HG02840 (cell line): ENCODE results near the gene E4F1.
"Not testable (repeated sequence)": the region's sequence is repeated elsewhere in the genome, so short reads cannot be mapped to it uniquely, and the experiment has no call there.

ENCODE experiments used
- ATAC-seq: cut with Tn5 transposase; IDR thresholded peaks from one replicate; pipeline ENCODE4 v1.9.1; 2021; ENCODE audit warnings: mild to moderate bottlenecking, moderate library complexity, moderate number of reproducible peaks; ENCODE audit not compliant: unreplicated experiment, low FRiP score

Gene E4F1

DNA sequence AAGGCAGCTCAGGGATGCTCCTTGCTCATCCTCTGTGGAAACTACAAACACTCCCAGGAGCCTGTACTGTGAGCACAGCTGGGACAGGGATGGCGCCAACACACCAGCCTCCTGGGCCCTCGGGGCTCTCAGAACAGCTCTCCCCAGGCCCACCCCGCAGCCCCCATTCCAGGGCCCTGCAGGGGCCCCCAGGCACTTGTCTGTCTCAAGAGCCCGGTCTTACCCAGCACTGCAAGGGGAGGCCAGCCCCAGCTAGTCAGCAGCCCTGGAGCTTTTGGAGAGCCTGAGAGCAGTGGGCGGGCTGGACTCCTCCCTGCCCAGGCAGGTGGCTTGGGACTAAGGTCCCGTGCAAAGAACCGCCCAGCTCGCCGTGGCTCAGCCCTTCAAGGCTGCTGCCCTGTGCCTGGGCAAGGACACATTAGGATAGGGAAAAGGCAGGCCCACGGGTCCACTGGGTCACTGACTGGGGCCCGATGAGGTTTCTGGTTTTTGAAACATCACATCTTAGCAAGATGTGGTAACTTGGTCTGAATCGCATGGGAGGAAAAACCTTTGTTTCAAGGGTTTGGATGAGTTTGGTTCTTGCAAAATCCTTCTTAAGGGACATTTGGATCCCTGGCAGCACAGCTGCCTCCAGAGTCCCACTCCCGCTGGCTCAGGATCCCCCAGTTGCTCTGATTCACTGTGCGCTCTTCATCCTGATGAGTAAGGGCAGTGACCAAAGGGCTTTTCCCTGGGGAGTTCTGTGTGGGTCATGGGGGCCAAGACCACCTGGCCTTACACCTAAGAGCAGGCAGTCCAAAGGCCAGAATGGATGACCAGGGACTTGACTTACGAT, 15.7 kb downstream of the E4F1 start:
- no peak for ATAC-seq

DNA sequence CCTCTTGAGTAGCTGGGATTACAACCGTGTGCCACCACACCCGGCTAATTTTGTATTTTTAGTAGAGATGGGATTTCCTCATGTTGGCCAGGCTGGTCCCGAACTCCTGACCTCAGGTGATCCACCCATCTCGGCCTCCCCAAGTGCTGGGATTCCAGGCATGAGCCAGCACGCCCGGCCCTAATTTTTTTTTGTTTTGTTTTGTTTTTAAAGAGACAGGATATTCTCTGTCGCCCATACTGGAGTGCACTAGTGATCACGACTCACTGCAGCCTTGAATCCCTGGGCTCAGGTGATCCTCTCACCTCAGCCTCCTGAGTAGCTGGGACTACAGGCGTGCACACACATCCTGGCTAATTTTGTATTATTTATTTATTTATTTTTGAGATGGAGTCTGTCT, 16.9 kb downstream of the E4F1 start:
- ATAC-seq = not testable (repeated sequence)

DNA sequence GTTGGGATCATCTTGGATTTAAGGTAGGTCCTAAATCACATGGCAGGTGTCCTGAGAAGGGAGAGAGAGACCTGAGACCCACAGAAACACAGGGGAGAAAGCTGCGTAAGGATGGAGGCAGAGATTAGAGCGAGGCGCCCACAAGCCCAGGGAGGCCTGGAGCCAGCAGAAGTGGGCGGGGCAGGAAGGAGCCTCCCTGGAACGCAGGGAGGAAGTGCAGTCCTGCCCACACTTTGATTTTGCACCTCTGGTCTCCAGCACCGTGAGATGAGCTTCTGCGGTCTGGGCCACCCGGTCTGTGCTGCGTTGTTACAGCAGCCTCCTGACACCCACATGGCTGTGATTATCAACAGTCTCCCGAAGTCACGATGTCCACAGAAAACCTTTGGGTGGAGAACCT, 19.2 kb downstream of the E4F1 start:
- ATAC-seq = no peak

DNA sequence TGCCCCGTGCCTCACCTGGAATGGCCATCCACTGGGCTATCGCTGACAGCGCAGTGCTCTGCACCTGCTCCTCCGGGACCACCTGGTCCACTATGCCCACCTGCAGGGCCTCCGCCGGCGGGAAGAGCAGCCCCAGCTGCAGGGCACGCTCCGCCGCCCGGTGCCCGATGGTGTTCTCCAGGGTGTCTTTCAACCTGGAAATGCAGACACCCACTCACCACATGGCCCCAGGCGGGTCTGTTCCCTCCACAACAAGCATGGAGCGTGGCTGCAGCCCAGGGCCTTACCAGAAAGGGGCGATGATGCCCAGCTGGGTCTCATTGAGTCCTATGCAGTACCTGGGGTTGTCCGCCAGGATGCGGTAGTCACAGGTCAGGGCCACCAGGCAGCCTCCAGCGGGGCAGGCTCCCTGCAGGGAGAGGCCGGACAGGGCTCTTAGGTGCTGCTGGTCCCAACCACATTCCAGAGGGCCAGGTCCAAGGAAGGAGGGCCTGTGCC, 19.7 kb downstream of the E4F1 start:
- ATAC-seq = no peak

DNA sequence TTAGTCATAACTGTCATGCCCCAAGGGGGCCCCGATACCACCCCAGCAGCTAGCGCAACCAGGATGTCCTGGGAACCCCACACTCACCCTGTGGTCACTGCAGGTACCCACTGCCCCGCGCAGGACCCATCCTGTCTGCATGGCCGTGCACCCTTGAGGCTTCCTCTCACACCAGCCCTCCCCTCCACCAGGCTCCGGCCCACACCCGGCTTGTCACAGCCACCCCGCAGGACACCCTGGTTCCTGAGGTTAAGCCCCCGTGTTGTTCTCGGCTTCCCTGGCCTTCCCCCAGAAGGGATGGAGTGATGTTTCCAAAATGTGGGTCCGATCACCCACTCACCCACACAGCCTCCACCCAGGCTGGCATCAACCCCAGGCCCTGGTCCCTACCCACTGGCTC, 20.4 kb downstream of the E4F1 start:
- no peak for ATAC-seq

DNA sequence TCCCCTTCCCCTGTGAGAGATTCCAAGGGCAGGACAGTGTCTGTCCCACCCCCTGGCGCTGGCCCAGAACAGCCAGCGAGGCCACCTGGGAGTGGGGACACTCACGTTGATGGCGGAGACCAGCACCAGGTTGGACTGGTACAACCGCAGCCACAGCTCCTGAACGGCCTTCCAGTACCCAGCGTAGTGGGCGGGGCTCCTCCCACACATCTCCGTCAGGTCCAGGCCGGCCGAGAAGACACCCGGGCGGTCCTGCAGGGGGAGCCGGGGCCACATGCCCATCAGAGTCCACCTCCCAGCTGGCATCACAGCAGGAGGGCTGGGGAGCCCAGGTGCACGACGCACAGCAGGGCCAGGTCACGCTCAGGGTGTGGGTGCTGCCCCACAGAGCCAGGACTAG, 20.9 kb downstream of the E4F1 start:
- no peak for ATAC-seq

DNA sequence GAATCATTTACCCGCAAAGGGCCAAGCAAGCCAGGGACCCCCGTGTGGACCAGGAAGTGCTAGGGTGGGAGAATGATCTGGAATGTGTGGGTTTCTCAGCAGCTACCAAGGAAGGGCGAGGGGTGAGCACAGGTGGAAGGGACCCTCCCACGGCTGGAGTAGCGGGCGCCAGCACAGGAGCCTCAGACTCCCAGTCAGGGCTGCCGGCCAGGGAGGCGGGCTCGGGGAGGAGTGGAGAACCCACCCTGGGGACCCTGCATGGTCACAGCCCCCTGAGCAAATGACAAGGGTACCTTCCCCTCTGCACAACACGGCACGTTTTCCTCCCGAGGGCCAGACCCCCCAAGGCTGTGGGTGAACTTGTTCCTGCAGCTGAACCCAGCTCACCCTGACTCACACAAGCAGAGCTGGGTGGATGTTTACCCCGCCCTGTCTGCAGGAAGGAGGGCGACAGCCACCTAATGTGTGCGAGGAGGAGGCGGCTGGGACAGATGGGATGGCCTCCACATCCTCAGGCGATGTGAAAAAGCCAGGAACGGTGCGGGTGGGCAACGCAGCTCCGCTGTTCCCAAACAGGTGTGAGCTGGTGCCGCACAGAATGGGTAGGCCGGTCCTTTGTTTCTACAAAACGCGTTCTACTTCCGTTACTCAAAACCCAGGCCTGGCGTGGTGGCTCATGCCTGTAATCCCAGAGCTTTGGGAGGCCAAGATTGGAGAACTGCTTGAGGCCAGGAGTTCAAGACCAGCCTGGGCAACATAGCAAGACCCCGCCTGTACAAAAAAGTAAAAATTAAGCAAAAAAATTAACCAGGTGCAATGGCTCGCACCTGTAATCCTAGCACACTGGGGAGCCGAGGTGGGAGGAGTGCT, 21.8 kb downstream of the E4F1 start:
- ATAC-seq = no peak

DNA sequence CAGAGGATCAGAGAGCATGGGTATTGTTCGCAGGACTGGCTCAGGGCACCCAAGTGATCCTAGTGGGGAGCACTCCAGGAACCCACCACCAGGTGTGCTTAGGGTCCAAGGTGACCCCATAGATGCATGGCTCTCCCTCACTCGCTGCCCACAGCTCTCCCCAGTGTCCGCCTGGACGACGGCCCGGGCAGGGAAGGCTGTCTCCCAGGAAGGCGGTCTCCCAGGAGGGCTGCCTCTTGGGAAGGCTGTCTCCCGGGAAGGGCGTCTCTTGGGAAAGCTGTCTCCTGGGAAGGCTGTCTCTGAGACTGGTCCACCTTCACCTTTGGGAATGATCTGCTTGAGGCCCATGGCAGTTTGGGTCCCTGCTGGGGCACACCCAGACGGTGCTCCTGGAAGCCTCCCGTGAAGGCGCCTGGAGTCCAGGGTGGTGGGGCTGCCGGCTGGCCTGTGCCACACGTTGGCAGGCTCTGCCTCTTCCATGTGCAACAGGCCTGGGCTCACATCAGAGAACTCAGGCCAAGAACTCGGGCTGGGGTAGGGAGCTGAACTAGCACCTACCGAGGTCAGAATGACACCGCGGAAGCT, 23.0 kb downstream of the E4F1 start:
- ATAC-seq = no peak

DNA sequence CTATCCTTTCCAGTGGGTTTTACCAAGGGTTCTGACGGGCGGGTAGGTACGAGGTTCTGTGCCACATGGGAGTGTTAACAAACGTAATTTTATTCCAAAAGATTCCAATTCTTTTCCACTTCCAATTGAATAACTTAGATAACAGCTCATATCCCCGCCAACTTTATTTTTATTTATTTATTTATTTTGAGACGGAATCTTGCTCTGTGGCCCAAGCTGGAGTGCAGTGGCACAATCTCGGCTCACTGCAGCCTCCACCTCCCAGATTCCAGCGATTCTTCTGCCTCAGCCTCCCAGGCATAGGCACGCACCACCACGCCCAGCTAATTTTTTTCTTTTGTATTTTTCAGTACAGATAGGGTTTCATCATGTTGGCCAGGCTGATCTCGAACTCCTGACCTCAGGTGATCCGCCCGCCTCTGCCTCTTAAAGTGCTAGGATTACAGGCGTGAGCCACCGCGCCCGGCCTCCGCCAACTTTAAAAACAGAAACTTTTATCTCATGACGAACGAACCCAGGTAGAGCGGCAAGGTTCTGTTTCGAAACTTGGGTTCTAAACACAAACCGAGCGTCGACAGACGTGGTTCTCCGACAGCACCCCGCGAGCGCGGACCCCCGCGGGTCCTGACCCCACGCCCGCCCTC, 27.4 kb downstream of the E4F1 start:
- ATAC-seq = no peak

DNA sequence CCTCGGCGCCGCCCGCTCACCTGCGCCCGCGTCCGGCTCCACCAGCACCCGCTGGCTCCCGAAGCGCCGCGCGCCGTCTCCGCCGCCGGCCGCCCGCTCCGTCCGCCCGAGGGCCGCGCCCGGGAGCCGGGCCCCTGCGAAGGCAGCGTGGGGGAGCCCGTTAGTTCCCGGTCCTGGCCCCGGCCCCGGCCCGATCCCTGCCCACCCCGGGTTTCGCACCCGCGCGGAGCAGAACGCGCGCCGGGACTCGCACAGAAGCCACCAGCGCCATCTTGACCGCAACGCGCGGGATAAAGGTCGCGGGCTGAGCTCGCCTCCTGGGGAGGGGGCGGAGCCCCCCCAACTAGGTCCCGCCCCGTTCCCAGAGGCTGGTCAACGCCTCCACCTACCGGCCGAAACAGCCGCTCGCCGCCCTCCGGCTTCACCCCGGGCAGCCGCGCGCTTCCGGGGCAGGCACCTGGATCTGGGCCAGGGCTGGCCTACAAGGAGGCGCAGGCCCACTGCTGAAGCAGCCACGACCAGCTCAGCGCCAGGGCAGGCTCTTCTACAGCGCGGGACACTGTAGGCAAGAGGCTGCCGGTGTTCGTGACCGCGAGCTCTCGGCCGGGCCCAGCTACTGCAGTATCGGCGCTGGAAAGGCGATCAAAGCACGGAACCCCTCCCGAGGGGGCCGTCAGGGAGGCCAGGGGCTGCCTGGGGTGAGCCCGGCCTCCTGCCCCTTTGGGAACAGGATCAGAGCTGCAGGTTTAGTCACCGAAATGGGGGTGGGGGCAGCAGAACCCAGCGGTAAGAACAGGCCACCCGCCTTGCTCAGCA, 28.1 kb downstream of the E4F1 start, which contains the start of gene ECI1:
TSS of gene ECI1 (minus strand) at position 292 of the 816 bp plus-strand sequence. CDS start at position 271, 21 bp downstream.
- ATAC-seq = peak; percentile 83

DNA sequence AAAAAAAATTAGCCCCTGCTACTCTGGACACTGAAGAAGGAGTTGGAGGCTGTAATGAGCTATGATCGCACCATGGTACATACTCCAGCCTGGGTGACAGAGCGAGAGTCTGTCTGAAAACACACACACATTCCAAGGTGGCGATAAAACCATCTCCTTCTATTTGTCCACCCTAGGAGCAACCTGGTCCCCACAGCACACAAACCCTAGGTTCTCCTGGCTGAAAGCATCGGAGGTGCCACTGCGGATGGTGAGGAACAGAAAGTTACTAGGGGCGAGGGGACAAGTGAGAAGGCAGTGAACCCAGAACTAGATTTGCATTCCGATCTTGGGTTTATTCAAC, 29.4 kb downstream of the E4F1 start:
- ATAC-seq = no peak

DNA sequence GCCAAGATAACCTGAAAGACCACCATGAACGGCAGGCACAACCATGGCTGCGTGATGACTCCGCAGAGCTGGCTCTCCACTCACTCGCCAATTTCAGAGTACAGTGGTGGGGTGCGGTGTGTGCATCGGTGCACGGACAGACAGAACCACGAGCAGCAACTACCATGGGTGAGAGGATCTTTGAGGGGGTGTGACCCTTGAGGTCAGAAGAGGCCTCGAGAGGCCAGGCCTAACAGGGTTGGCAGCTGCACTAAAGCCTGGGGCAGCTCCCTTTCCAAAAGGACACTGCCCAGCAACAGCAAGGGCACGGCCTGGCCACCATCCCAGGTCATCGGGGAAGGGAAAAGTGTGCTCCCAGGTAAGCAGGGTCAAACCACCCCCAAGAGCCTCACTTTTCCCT, 29.9 kb downstream of the E4F1 start:
- ATAC-seq = no peak

DNA sequence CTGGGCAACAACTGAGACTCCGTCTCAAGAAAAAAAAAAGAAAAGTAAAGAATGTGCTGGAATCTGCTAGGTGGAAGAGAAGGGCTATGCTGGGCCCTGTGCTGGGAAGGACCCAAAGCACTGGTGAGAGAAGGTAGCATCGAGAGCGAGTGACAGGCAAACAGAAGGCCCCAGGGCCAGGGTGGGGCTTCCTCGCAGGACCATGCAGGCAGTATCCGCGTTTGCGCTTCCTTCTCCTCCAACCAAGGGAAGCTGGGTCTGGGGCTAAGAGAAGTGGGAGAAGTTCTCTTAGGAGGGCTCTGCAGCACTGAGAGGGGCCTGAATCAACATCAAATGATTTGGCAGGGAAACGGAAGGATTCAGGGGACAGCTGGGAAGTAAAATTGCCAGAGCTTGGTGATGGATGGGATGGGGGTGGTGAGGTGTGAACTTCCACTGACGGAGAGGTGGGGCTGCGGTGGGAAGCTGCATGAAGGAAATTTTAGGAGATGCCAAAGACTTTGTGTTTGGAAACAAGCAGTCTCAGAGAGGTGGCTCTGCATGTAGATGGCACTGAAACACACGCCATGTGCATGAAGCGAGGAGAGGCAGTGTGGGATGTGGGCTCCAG, 33.2 kb downstream of the E4F1 start:
- no peak for ATAC-seq

DNA sequence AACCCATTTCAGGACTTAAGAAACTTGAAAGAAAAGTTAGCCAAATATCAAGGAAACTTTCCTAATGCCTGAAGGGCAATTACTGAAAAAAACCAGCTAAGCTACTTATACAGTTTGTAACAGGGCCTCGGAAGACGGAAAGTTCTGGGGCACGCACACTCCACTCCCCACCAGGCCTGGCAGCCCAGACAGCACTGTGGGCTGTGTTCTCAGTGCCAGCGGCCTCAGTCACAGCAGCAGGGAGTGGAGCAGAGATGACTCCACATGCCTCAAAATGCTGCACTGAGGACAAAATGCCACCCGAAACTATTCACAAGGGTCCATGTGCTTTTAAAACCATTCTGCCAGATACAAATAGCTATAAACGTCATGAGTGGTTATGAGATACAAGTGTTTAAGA, 34.3 kb downstream of the E4F1 start:
- ATAC-seq = no peak

DNA sequence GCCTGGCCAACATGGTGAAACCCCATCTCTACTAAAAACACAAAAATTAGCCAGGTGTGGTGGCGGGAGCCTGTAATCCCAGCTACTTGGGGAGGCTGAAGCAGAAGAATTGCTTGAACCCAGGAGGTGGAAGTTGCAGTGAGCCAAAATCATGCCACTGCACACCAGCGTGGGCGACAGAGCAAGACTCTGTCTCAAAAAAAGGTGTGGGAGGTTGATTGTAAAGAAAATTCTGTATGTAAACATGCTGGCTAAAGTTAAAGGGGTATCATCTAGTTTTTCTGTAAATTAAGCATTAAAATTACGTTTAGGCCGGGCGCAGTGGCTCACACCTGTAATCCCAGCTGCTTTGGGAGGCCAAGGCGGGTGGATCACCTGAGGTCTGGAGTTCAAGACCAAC, 35.1 kb downstream of the E4F1 start:
- not testable (repeated sequence) for ATAC-seq

DNA sequence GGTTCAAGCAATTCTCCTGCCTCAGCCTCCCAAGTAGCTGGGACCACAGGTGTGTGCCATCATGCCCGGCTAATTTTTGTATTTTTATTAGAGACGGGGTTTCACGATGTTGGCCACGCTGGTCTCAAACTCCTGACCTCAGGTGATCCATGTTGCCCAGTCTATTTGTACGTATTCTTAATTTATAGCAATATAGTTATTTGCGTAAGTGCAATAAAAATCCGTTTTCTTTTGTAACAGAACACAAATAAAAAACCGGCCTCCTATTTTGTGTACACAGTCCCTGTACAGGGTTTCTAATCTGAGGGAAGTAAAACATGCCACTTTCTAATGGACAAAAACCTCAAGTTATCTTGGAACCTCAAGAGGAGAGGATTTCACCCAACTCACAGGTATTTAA, 36.9 kb downstream of the E4F1 start:
- no peak for ATAC-seq

DNA sequence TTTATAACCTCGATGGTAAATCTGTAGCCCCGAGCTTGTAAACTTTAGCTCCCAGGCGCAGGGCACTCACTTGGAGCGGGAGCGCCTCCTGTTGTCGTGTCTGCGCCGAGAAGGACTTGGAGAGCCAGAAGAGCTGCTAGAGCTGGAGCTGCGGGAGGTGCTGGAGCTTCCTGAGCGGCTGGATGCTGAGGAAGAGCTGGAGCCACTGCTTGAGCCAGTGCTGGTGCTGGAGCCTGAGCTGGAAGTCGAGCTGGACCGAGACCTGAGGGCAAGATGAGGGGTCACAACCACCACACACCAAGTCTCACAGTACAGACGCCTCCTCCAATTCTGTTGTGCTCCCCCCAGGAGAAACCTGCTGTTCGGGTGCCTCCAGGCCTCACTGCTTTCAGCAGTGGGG, 39.6 kb downstream of the E4F1 start:
- not testable (repeated sequence) for ATAC-seq

DNA sequence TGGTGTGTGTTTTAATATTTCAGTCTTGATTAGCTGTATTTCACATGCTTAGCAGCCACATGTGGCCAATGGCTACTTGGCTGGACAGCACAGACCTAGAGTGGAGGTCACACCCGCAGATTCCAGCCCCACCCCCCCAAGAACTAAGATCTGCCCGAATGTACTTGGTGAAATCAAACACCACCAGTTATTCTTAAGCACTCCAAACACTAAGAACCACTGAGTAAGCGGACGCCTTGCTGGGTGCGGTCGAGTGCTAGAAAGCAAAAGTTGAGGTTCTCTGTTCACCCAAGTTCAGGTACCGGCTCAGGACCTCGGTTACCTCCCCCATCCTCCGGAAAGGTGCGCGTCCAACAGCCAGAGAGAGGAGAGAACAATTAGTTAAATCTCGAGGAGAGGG, 43.5 kb downstream of the E4F1 start:
- ATAC-seq = not testable (repeated sequence)

DNA sequence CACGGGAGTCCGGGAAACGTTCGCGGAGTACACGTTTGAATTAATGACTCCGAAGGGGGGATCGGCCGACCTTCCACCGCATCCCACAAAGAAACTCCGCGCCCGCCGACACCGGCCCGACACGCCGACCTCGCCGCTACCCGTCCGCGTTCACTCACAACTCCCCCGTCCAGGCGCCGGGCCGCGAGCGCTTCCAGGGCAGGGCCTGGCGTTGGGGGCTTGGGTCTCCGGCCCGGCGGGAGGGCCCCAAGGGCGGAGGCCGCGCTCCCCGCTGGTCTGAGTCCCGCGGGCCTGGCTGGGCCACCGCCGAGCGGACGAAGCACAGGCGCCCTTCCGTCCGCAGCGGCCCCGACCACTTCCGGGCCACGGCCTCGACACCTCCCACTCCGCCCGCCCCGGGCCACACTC, 44.1 kb downstream of the E4F1 start:
- ATAC-seq = peak; percentile 61
